ENCODE measurements around the gene LAPTM5. TPM values are rescaled to one million over a fixed set of nuclear protein-coding genes. Genes with fewer than 3 reads are reported as not detected.

The LAPTM5 gene
- total and polyA plus RNA-seq, 10 of the 15 experiments (the other 5 are each of a cell fraction or from before 2014, with no cell fraction given): 24.1 to 1,034 (median 687) TPM

GRCh38 chr1:30732277-30732996 is 25.1 kb downstream of the LAPTM5 start (continued):
- no peak for TF ChIP-seq CTCF (IDR thresholded peaks at IDR 0.05 in 2 of 3, conservative IDR thresholded peaks at IDR 0.05 in 1 of 3; ENCODE audit: control insufficient read depth in 2 of 3, extremely low read depth in 1 of 3, insufficient read depth in 1 of 3, low read depth in 3 of 3, low read length in 3 of 3)
- TF ChIP-seq HDAC6 (IDR thresholded peaks at IDR 0.05; ENCODE audit: unreplicated experiment): no peak
- no peak for TF ChIP-seq ZNF274 (IDR thresholded peaks at IDR 0.05; ENCODE audit: insufficient read depth, insufficient read length)
- TF ChIP-seq NFIC (IDR thresholded peaks at IDR 0.05; ENCODE audit: low read depth, low read length): no peak
- no peak for TF ChIP-seq CREB1 (IDR thresholded peaks at IDR 0.05; ENCODE audit: low read depth)
- TF ChIP-seq EGR1 (IDR thresholded peaks at IDR 0.05; ENCODE audit: borderline replicate concordance in 1 of 2, low read depth in 2 of 2, low read length in 2 of 2): peak in 1 of 2 experiments; percentile 67; a peak in 2 of 3 replicates
- TF ChIP-seq RB1 (IDR thresholded peaks at IDR 0.05; ENCODE audit: borderline replicate concordance): no peak
- TF ChIP-seq CHD1 (IDR thresholded peaks at IDR 0.05; ENCODE audit: low read depth, low read length): no peak
- TF ChIP-seq, protein P1, sequence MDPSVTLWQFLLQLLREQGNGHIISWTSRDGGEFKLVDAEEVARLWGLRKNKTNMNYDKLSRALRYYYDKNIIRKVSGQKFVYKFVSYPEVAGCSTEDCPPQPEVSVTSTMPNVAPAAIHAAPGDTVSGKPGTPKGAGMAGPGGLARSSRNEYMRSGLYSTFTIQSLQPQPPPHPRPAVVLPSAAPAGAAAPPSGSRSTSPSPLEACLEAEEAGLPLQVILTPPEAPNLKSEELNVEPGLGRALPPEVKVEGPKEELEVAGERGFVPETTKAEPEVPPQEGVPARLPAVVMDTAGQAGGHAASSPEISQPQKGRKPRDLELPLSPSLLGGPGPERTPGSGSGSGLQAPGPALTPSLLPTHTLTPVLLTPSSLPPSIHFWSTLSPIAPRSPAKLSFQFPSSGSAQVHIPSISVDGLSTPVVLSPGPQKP (IDR thresholded peaks at IDR 0.05; ENCODE audit: low read depth, low read length): no peak
- no peak for TF ChIP-seq RCOR1 (conservative IDR thresholded peaks at IDR 0.05; ENCODE audit: low read depth, low read length)
- no peak for TF ChIP-seq SMC3 (IDR thresholded peaks at IDR 0.05; ENCODE audit: borderline replicate concordance, low read length)
- TF ChIP-seq SIN3A (IDR thresholded peaks at IDR 0.05; ENCODE audit: low read depth, low read length): no peak
- no peak for TF ChIP-seq ZBTB11 (CRISPR knock-in tag; IDR thresholded peaks at IDR 0.05)
- no peak for TF ChIP-seq BCL11A (IDR thresholded peaks at IDR 0.05; ENCODE audit: low read depth, low read length)
- TF ChIP-seq, protein P2, sequence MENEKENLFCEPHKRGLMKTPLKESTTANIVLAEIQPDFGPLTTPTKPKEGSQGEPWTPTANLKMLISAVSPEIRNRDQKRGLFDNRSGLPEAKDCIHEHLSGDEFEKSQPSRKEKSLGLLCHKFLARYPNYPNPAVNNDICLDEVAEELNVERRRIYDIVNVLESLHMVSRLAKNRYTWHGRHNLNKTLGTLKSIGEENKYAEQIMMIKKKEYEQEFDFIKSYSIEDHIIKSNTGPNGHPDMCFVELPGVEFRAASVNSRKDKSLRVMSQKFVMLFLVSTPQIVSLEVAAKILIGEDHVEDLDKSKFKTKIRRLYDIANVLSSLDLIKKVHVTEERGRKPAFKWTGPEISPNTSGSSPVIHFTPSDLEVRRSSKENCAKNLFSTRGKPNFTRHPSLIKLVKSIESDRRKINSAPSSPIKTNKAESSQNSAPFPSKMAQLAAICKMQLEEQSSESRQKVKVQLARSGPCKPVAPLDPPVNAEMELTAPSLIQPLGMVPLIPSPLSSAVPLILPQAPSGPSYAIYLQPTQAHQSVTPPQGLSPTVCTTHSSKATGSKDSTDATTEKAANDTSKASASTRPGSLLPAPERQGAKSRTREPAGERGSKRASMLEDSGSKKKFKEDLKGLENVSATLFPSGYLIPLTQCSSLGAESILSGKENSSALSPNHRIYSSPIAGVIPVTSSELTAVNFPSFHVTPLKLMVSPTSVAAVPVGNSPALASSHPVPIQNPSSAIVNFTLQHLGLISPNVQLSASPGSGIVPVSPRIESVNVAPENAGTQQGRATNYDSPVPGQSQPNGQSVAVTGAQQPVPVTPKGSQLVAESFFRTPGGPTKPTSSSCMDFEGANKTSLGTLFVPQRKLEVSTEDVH (IDR thresholded peaks at IDR 0.05; ENCODE audit: low read depth, partially characterized antibody): no peak
- TF ChIP-seq PAX8 (IDR thresholded peaks at IDR 0.05): no peak
- TF ChIP-seq TCF3 (IDR thresholded peaks at IDR 0.05; ENCODE audit: borderline replicate concordance, insufficient read depth, low read depth, low read length): no peak
- TF ChIP-seq CHD4 (IDR thresholded peaks at IDR 0.05): no peak
- TF ChIP-seq GABPA (IDR thresholded peaks at IDR 0.05; ENCODE audit: low read depth): no peak

All from GM12878 (cell line).